Right atrium auricular region (tissue), 2 donors: ENCODE results near the gene IFI6. TPM values are rescaled to one million over a fixed set of nuclear protein-coding genes. Genes with fewer than 3 reads are reported as not detected.
A peak's percentile ranks its signal among the peaks of the same experiment; 100 is the strongest.

ENCODE experiments used
- DNase-seq: peaks from one replicate; pipeline ENCODE4 v3.0.0-alpha.2; 2019; ENCODE audit warnings: low spot score
- H3K27ac ChIP-seq, 2 donors: fragments of 200-600 bp; sonication (generic); 1 replicate in 1 of 2; 2 replicates in 1 of 2; pipeline ENCODE4 v1.5.1; 2016 to 2019
- H3K27me3 ChIP-seq, 2 donors: fragments of 200-600 bp; sonication (generic); one replicate each; pipeline versions ENCODE4 v1.5.1 to v1.6.0; 2017 to 2019
- H3K36me3 ChIP-seq: fragments of 200-600 bp; sonication (generic); one replicate; pipeline ENCODE4 v1.5.1; 2016
- H3K4me1 ChIP-seq, 2 donors: fragments of 200-600 bp; sonication (generic); one replicate each; pipeline versions ENCODE4 v1.5.1 to v1.6.0; 2017 to 2019
- H3K4me3 ChIP-seq, 2 donors: fragments of 200-600 bp; sonication (generic); 1 replicate in 1 of 2; 2 replicates in 1 of 2; pipeline ENCODE4 v1.5.1; 2017 to 2019; ENCODE audit warnings: mild to moderate bottlenecking in 1 of 2, moderate library complexity in 1 of 2
- H3K9me3 ChIP-seq, 2 donors: fragments of 200-600 bp; sonication (generic); one replicate each; pipeline ENCODE4 v1.5.1; 2019
- CTCF ChIP-seq, 2 donors: fragments of 200-600 bp; sonication (generic); IDR thresholded peaks; one replicate each; pipeline ENCODE4 v1.5.1; 2019; ENCODE audit warnings: antibody characterized with exemption in 2 of 2
- total RNA-seq, 2 donors: library from RNA; depleted of rRNA; stranded (reverse); fragments of >200 nt; gene quantifications; one replicate each; pipeline ENCODE4 v1.1.0, GENCODE V29; 2016

Gene IFI6
- total RNA-seq, 2 donors from 2014 or later, result 40.2 to 43.3 TPM

GRCh38 chr1:27650171-27650538 is 21.8 kb downstream of the IFI6 start:
- TF ChIP-seq CTCF (IDR thresholded peaks at IDR 0.05), result no peak
- Histone ChIP-seq H3K36me3 (no peaks in the 10 kb centered on the region), H3K27me3 (no peaks in the 10 kb centered on the region), H3K4me1 (peaks cover 0 to 55% of the 10 kb centered on the region in 2 donors), H3K9me3 (no peaks in the 10 kb centered on the region), H3K4me3 (no peak overlapping the region), H3K27ac (peak overlapping the region; percentile 59 to 71)
- DNase-seq, result no peak

DNA sequence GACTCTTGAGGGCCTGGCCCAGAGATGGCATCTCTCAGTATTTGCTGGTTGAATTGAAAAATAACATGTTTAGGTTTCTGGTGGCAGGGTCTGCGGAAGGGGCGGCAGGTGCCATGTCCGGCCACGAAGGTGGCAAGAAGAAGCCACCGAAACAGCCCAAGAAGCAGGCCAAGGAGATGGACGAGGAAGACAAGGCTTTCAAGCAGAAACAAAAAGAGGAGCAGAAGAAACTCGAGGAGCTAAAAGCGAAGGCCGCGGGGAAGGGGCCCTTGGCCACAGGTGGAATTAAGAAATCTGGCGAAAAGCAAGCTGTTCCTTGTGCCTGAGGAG is 22.7 kb downstream of the IFI6 start:
- H3K4me3 ChIP-seq, result no peak overlapping the region
- DNase-seq, result no peak
- peaks cover 0 to 48% of the 10 kb centered on the region in 2 donors for H3K4me1 ChIP-seq
- no peaks in the 10 kb centered on the region for H3K9me3 ChIP-seq
- no peaks in the 10 kb centered on the region for H3K36me3 ChIP-seq
- TF ChIP-seq CTCF (IDR thresholded peaks at IDR 0.05), result no peak
- H3K27ac ChIP-seq, result peak overlapping the region in 1 of 2 donors; percentile 27
- no peaks in the 10 kb centered on the region for H3K27me3 ChIP-seq

GRCh38 chr1:27648602-27649305 is 23.2 kb downstream of the IFI6 start:
- Histone ChIP-seq H3K27me3 (no peaks in the 10 kb centered on the region), H3K9me3 (no peaks in the 10 kb centered on the region), H3K36me3 (no peaks in the 10 kb centered on the region), H3K4me3 (no peak overlapping the region), H3K4me1 (peaks cover 0 to 48% of the 10 kb centered on the region in 2 donors), H3K27ac (peak overlapping the region; percentile 19 to 27)
- TF ChIP-seq CTCF (IDR thresholded peaks at IDR 0.05), result no peak
- DNase-seq, result no peak

DNA sequence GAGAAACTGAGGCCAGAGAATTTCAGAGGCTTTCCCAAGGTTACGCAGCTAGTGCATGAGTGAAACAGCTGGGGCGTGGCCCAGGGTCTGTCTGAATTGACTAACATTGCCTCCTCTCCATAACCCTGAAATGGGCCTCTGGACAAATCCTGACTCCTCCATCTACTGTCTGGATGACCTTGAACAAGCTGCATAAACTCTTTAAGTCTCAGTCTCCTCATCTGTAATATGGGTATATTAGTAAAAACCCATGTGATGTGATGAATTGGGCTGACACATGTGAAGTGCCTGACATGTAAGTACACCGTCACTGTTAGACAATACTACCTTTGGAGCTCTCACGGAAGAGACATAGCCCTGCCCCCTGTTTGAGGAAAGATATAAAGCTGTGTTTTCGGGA is 24.7 kb downstream of the IFI6 start:
- no peaks in the 10 kb centered on the region for H3K9me3 ChIP-seq
- H3K27ac ChIP-seq, result peak overlapping the region; percentile 30 to 58
- no peak for TF ChIP-seq CTCF (IDR thresholded peaks at IDR 0.05)
- H3K36me3 ChIP-seq, result no peaks in the 10 kb centered on the region
- H3K27me3 ChIP-seq, result no peaks in the 10 kb centered on the region
- H3K4me3 ChIP-seq, result no peak overlapping the region
- peaks cover 0 to 48% of the 10 kb centered on the region in 2 donors for H3K4me1 ChIP-seq
- DNase-seq, result no peak

DNA sequence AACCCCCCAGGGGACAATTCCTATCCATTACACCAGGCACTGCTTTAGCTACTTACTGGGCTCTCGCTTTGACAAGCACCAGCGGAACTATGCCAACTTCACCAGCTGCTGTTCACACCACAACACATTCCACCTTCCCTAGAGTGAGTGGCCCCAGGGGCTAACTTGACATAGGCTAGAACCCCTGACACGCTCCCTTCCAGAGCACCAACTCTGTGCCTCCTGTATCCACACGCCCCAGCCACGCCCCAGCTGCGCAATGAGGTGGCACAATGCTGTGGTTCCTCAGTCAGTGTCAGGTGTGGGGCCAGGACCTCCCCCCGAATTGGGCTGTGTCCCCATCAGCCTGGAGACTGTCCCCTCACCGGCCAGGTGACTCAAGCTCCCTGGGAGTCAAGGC is 25.3 kb downstream of the IFI6 start:
- no peak for DNase-seq
- H3K4me1 ChIP-seq, result peaks cover 0 to 48% of the 10 kb centered on the region in 2 donors
- H3K27me3 ChIP-seq, result no peaks in the 10 kb centered on the region
- no peak for TF ChIP-seq CTCF (IDR thresholded peaks at IDR 0.05)
- H3K36me3 ChIP-seq, result no peaks in the 10 kb centered on the region
- H3K9me3 ChIP-seq, result no peaks in the 10 kb centered on the region
- H3K4me3 ChIP-seq, result no peak overlapping the region
- H3K27ac ChIP-seq, result peak overlapping the region; percentile 30 to 58

DNA sequence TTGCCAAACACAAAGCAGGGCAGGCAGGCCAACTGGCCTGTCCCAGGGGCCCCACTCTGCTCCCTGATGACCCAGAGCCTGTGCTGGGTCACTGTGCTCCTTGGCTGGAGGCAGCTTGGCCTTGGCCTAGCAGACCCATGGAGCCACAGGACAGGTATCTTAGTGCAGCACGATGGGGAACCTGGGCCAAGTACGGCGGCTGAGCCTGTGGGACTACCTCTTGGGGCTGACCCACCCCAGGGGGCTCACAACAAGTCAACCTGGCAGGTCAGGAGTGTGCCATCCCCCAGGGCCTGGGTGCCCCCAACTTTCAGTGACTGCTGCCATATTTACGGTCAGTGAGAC is 26.9 kb downstream of the IFI6 start:
- no peak for TF ChIP-seq CTCF (IDR thresholded peaks at IDR 0.05)
- H3K36me3 ChIP-seq, result no peaks in the 10 kb centered on the region
- H3K27ac ChIP-seq, result no peak overlapping the region
- H3K4me1 ChIP-seq, result peaks cover 0 to 36% of the 10 kb centered on the region in 2 donors
- no peaks in the 10 kb centered on the region for H3K27me3 ChIP-seq
- H3K9me3 ChIP-seq, result no peaks in the 10 kb centered on the region
- no peak for DNase-seq
- H3K4me3 ChIP-seq, result no peak overlapping the region
